Kidney (tissue), 14 donors: ENCODE results near the gene HNMT. TPM values are rescaled to one million over a fixed set of nuclear protein-coding genes. Genes with fewer than 3 reads are reported as not detected.
"Not testable (repeated sequence)": the region's sequence is repeated elsewhere in the genome, so short reads cannot be mapped to it uniquely, and the experiment has no call there.

Experiments used
- DNase-seq, 5 donors: peaks; one replicate each; pipeline ENCODE4 v3.0.0-alpha.2; 2013 to 2020
- FAIRE-seq: peaks from 2 replicates; lab custom pipeline; 2012; peaks lifted over from hg19 to GRCh38; lab: Jason Lieb, UNC
- H3K27ac ChIP-seq, 2 donors: one replicate each; pipeline ENCODE4 v1.7.0; 2013; ENCODE audit warnings: low read depth in 2 of 2, low read length in 2 of 2, inconsistent platforms in 1 of 2
- H3K27me3 ChIP-seq: one replicate; pipeline ENCODE4 v1.7.1; 2013; ENCODE audit warnings: low read length, inconsistent platforms; ENCODE audit not compliant: control insufficient read depth, insufficient read depth
- H3K36me3 ChIP-seq, 3 donors: one replicate each; pipeline versions ENCODE4 v1.7.0 to v1.7.1; 2013; ENCODE audit warnings: low read length in 3 of 3, control low read depth in 1 of 3, inconsistent platforms in 1 of 3; ENCODE audit not compliant: insufficient read depth in 3 of 3, control insufficient read depth in 2 of 3
- H3K4me1 ChIP-seq, 3 donors: one replicate each; pipeline versions ENCODE4 v1.7.0 to v1.7.1; 2013; ENCODE audit warnings: low read length in 3 of 3, inconsistent platforms in 1 of 3, low read depth in 1 of 3; ENCODE audit not compliant: control insufficient read depth in 2 of 3, insufficient read depth in 2 of 3
- H3K4me3 ChIP-seq, 3 donors: one replicate each; pipeline versions ENCODE4 v1.7.0 to v1.8.1; 2013; ENCODE audit warnings: low read length in 3 of 3, control low read depth in 1 of 3, inconsistent platforms in 1 of 3
- H3K9ac ChIP-seq, 3 donors: one replicate each; pipeline versions ENCODE4 v1.7.0 to v1.7.1; 2013; ENCODE audit warnings: low read length in 3 of 3, control low read depth in 1 of 3, inconsistent platforms in 1 of 3
- H3K9me3 ChIP-seq, 3 donors: one replicate each; pipeline versions ENCODE4 v1.7.0 to v1.7.1; 2013; ENCODE audit warnings: low read length in 3 of 3, control low read depth in 1 of 3, inconsistent platforms in 1 of 3; ENCODE audit not compliant: control insufficient read depth in 2 of 3, insufficient read depth in 1 of 3
- CTCF ChIP-seq: IDR thresholded peaks from 3 replicates; pipeline ENCODE4 v1.5.1; 2012; ENCODE audit warnings: mild to moderate bottlenecking, moderate library complexity, borderline replicate concordance; ENCODE audit not compliant: insufficient read depth; ENCODE audit errors: extremely low read depth
- intact Hi-C: fragments of 100-400 bp; cut with DNase I; formaldehyde crosslinking; loops from one replicate; pipeline ENCODE4 v1.11.1; 2022
- polyA plus RNA-seq: library from polyadenylated mRNA; stranded (reverse); fragments of 350-450 nt; fragmentation: Illumina TruSeq; extraction: RNeasy Lipid Tissue Mini Kit (QIAGEN cat#74804); gene quantifications from one replicate; pipeline ENCODE4 v1.2.3, GENCODE V29; 2014; ENCODE audit warnings: low read depth, low replicate concordance; ENCODE audit not compliant: insufficient read depth
- total RNA-seq: library from RNA; stranded (reverse); fragmentation: NEBNext Ultra II Directional; extraction: Animal tissue kit (Norgen Biotek cat#: 25700); gene quantifications from one replicate; pipeline ENCODE4 v1.2.1, GENCODE V29; 2021
- donor health status: control.
- donor health status: control.
- donor health status: control.
- donor health status: control.
- donor health status: control.
- donor health status: DM: yes; HTN: yes; CAD: no.
- donor health status: Normal renal cell carcinoma (clear cell type).

Gene HNMT
- total and polyA plus RNA-seq, 2 donors from 2014 or later, result 61.6 to 69.2 TPM

GRCh38 chr2:138036522-138036921 lies 72.2 kb downstream of the HNMT start:
- Histone ChIP-seq H3K4me3 (no peak overlapping the region), H3K9me3 (no peaks in the 10 kb centered on the region), H3K9ac (no peak overlapping the region), H3K4me1 (no peaks in the 10 kb centered on the region), H3K27me3 (no peaks in the 10 kb centered on the region), H3K27ac (no peak overlapping the region), H3K36me3 (no peaks in the 10 kb centered on the region)
- no peak for TF ChIP-seq CTCF
- DNase-seq, result no peak
- intact Hi-C loops, result no loop called here
- FAIRE-seq, result no peak

- Histone ChIP-seq H3K9me3 (no peaks in the 10 kb centered on the region), H3K4me1 (no peaks in the 10 kb centered on the region), H3K4me3 (no peak overlapping the region), H3K27me3 (no peaks in the 10 kb centered on the region), H3K9ac (no peak overlapping the region), H3K27ac (no peak overlapping the region), H3K36me3 (no peaks in the 10 kb centered on the region)
- intact Hi-C loops, result no loop called here
- no peak for TF ChIP-seq CTCF
- DNase-seq (no peak), FAIRE-seq (no peak)
These were observed 72.8 kb downstream of the HNMT start for GRCh38 chr2:138037090-138037489.

GRCh38 chr2:138040616-138041015 lies 76.3 kb downstream of the HNMT start:
- Histone ChIP-seq H3K4me1 (no peaks in the 10 kb centered on the region), H3K36me3 (no peaks in the 10 kb centered on the region), H3K9ac (no peak overlapping the region), H3K4me3 (no peak overlapping the region), H3K27ac (no peak overlapping the region), H3K27me3 (no peaks in the 10 kb centered on the region), H3K9me3 (no peaks in the 10 kb centered on the region)
- no peak for TF ChIP-seq CTCF
- intact Hi-C loops, result no loop called here
- FAIRE-seq (no peak), DNase-seq (no peak)

GRCh38 chr2:138042311-138042710 lies 78.0 kb downstream of the HNMT start:
- no peak for FAIRE-seq

GRCh38 chr2:138043588-138043987 lies 79.3 kb downstream of the HNMT start:
- H3K36me3 ChIP-seq, H3K4me1 ChIP-seq, H3K4me3 ChIP-seq, DNase-seq, H3K9me3 ChIP-seq, H3K9ac ChIP-seq, intact Hi-C loops, H3K27me3 ChIP-seq, FAIRE-seq, H3K27ac ChIP-seq: not testable (repeated sequence)

More at GRCh38 chr2:138042311-138042710, 78.0 kb downstream of the HNMT start:
- intact Hi-C loops, result no loop called here
- Histone ChIP-seq H3K27me3 (no peaks in the 10 kb centered on the region), H3K9me3 (no peaks in the 10 kb centered on the region), H3K4me3 (no peak overlapping the region), H3K9ac (no peak overlapping the region), H3K27ac (no peak overlapping the region), H3K36me3 (no peaks in the 10 kb centered on the region), H3K4me1 (no peaks in the 10 kb centered on the region)
- DNase-seq, result no peak
- no peak for TF ChIP-seq CTCF
